Suppressor macrophage (primary cell): ENCODE data around the gene SAMD11.

Experiments used
- DNase-seq, 4 experiments: peaks; one replicate each; pipeline ENCODE4 v3.0.0-alpha.2; 2020 to 2022

SAMD11 gene

DNA sequence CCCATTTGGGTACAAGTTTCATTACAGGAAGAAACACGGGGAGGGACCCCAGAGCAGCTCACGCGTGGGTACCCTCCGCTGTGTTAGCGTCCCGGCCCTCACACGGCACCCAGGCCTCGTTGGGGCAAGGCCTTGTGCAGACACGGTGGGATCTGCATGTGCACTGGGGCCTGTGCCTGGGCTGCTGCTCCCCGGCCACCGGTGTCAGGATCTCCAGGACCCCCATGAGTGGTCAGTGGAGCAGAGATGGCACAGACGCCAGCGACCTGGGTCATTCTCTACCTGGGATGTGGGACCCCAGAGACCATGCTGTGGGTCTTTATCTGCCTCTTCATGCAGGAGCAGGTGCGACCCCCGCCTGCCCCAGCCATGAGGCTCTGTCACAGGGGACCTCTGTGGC, 5.4 kb upstream of the SAMD11 start:
- DNase-seq = no peak

DNA sequence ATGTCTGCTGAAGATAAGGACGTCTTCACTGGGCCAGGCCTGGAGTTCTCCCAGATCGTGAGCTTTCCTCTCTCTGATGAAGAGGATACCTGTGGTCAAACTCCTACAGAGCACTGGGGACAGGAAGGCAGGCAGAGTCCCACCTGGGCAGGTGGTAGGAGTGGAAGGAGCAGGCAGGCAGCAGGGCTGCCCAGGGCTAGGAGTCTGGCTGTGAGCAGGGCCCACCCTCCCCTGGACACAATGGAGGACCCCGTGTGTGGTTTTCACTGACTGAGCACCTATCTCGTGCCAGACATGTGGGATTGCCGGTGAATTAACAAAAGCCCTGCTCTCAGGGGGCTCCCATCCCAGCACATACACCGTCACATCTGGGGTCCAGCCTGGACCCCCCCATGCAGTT, 4.9 kb upstream of the SAMD11 start:
- no peak for DNase-seq

DNA sequence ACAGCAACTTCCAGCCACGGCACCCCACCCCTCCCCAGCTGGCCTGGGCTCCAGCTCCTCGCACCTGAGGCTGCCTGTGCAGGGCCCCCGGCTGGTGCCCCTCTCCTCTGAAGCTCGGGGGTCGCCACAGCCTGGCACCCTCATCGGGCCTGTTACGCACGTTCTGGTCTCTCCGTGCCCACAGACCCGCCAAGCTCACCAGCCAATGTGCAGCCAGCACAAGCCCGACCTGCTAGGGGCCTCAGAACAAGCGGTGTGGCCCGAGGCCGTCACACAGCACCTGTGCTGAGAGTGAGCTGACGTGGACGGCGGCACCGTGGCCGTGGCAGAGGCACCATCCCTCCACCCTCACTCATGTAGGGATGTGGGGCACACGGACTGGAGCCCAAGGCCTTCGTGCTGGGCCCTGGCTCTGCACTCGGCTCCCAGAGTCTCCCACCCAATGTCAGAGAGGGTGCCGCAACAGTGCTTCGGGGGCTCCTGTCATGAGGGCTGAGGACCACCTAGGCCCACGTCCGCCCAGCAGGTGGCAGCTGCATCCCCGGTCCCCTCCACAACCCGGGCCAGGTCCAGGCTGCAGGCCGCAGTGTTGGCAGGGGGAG, 4.4 kb upstream of the SAMD11 start:
- no peak for DNase-seq

- no peak for DNase-seq
These were observed 3.7 kb upstream of the SAMD11 start for GRCh38 chr1:920010-920409.

DNA sequence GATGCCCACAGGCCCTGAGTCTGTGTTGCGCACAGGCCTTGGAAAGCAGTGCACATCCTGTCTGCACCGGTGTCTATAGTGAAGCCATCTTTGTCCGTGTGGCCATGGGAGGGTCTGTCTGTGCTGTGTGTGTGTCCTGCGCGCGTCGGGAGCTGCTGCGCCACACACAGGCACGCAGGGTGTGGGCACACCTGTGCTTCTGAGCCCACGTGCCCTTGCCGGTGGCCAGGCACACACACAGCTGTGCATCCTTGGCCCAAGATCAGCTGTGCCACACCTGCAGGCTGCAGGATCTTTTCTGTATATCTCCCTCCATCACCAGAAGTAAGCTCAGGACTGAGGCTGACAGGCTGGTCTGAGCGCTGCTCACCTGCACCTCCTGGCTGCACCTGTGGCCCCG, 3.2 kb upstream of the SAMD11 start:
- DNase-seq = no peak

GRCh38 chr1:921011-921837, 2.5 kb upstream of the SAMD11 start:
- peak; percentile 75 to 90 (median 80) for DNase-seq

DNA sequence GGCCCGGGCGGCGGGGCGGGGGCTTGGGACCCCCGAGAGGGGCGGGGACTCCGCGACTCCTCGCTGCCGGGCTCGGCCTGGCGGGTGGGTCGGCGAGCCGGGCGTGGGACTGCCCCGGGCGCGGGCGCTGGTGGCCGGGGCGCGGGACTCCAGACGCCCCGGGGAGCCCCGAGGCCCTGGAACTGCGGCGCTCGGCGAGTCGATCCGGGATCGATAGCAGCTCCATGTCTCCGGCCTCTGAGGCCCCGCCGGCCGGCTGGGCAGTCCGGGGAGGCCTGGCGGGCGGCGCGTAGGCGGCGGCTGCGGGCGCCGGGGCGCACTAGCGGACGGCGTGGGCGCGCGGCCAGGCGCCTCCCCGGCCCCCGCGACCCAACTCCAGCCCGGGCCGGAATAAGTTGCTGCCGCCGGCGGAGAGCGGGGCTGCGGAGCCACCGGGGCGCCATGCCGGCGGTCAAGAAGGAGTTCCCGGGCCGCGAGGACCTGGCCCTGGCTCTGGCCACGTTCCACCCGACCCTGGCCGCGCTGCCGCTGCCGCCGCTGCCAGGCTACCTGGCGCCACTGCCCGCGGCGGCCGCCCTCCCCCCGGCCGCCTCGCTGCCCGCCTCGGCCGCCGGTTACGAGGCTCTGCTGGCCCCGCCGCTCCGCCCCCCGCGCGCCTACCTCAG, 400 bp downstream of the SAMD11 start:
- DNase-seq = peak in 2 of 4 experiments; percentile 21 to 32

DNA sequence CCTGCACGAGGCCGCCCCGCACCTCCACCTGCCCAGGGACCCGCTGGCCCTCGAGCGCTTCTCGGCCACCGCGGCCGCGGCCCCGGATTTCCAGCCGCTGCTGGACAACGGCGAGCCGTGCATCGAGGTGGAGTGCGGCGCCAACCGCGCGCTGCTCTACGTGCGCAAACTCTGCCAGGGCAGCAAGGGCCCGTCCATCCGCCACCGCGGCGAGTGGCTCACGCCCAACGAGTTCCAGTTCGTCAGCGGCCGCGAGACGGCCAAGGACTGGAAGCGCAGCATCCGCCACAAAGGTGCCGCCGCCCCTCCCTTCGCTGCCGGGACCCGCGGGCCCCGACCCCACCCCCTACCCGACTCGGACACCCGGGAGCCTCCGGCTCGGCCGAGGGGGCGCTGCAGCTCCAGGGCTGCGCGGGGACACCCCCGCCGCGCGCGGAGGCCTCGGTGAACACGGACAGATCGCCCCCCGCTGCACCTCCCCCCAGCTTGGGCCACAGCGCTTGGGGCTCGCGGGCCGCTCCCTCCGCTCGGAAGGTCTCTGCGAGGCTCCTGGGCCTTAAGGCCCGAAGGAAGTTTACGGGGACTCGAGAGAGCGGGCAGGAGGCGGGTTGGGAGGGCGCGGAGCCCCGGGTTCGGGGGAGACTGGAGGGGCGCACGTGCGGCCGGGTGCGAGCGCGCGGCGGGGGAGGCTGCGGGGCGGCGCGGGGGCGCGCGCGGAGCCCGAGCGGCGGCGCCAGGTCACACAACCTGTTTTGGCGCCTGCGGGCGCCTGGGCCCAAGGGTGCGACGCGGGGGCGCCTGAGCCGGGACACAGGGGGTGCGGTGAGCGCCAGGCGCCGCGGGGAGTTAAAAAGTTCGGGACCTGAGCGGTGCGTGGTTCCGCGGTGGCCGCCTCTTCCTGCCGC, 1.2 kb downstream of the SAMD11 start:
- peak in 3 of 4 experiments; percentile 38 to 62 (median 48) for DNase-seq

DNA sequence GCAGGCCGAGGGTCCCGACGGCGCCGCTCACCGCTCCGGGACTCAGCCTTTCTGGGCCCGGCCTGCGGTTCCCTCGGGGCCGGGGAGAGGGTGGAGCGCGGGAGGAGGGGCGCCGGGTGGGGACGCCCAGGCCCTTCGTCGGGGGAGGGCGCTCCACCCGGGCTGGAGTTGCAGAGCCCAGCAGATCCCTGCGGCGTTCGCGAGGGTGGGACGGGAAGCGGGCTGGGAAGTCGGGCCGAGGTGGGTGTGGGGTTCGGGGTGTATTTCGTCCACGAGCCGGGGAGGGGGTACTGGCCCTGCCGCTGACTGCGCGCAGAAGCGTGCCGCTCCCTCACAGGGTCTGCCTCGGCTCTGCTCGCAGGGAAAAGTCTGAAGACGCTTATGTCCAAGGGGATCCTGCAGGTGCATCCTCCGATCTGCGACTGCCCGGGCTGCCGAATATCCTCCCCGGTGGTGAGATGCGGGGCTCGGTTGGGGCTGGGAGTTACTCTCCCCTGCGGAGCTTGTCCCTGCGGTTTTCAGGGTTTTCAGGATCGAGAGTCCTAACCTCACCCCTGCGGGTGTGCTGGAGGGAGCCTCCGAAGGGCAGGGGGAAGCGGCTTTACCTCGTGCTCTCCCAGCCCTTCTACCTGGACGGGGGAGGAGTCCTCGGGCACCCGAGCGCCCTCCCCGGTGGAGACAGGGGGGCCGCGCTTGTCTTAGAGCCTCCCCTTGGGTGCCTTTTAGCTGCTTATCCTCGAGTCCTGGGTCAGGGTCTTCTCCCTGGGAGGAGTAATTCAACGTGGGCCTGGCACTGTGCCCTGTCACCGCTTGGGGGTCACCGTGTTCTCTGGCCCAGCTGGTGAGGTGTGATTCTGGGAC, 2.1 kb downstream of the SAMD11 start:
- peak in 2 of 4 experiments; percentile 27 to 50 for DNase-seq

- DNase-seq = no peak
These were observed 3.5 kb downstream of the SAMD11 start for GRCh38 chr1:927234-927633.

GRCh38 chr1:927748-928147, 4.0 kb downstream of the SAMD11 start:
- no peak for DNase-seq

DNA sequence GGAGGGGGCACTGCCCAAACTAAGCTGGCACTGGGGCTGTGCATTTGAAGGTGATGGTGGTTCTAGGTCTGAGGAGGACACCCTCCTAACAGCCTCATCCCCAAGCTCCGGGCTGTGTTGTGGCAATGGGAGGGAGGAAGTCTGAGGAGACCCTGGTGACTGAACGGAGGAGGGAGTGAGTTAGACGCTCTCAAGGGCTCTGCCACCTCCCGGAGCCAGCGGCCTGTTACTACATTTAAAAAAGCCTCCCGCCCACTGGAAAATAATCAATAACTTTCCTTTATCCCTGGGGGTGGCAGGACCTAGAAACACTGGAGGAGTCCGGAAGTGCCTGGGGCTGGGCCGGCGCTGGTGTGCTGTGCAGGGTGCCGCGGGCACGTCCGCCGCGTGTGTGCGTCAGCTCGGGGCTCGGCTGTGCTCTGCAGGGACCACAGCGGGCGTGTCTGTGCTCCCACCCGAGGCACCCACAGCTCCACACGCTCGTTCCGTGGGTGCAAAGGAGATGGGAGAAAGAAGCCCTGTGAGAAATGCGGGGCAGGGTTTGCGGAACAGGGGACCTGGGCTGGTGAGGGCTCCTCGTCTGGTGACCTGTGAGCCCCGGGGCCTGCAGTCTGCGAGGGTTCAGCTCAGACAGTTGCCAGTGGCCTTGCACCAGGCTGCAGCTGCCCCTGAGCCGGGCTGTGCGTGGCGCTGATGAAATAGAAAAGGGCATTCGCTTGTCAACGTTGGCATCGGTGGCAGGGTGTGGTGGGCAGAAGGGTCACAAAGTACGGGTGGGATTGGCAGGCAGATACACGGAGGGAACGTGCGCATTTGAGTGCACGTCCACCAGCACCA, 5.3 kb downstream of the SAMD11 start:
- DNase-seq = no peak

DNA sequence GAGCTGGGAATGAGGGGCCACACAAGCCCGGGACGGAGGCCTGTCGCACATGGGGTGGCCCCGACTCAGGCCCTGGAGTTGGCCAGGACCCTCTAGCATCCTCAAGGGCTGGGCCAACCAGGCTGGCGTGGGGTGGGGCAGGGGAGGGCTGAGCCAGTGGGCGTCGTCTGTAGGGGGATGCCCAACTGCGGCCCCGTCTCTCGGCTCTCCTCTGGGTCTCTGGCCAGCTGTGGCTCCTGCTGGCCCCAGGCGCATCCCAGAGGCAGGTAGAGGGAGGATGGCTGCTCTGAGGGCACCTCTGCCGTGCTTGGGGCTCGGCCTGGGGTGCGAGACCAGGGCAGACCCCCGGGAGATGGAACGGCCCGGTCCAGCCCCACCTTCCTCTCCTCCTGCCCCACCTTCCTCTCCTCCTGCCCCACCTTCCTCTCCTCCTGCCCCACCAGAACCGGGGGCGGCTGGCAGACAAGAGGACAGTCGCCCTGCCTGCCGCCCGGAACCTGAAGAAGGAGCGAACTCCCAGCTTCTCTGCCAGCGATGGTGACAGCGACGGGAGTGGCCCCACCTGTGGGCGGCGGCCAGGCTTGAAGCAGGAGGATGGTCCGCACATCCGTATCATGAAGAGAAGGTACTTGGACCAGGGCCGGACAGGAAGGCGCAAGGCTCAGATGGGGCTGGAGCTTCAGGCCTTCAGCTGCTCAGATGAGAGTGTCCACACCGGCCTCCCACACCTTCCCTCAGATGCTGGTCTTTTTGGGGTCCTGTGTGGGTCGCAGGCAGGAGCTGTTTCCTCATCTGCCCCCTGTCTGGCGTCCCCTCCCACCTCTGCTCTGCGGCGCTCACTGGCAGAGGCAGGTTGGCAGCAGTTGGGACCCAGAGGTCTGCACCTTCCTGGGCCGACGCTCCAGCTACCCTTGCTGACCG, 6.2 kb downstream of the SAMD11 start:
- no peak for DNase-seq

GRCh38 chr1:930633-931138, 7.0 kb downstream of the SAMD11 start:
- DNase-seq = no peak

GRCh38 chr1:931380-932172, 7.9 kb downstream of the SAMD11 start:
- no peak for DNase-seq

GRCh38 chr1:932173-932510, 8.4 kb downstream of the SAMD11 start:
- no peak for DNase-seq

DNA sequence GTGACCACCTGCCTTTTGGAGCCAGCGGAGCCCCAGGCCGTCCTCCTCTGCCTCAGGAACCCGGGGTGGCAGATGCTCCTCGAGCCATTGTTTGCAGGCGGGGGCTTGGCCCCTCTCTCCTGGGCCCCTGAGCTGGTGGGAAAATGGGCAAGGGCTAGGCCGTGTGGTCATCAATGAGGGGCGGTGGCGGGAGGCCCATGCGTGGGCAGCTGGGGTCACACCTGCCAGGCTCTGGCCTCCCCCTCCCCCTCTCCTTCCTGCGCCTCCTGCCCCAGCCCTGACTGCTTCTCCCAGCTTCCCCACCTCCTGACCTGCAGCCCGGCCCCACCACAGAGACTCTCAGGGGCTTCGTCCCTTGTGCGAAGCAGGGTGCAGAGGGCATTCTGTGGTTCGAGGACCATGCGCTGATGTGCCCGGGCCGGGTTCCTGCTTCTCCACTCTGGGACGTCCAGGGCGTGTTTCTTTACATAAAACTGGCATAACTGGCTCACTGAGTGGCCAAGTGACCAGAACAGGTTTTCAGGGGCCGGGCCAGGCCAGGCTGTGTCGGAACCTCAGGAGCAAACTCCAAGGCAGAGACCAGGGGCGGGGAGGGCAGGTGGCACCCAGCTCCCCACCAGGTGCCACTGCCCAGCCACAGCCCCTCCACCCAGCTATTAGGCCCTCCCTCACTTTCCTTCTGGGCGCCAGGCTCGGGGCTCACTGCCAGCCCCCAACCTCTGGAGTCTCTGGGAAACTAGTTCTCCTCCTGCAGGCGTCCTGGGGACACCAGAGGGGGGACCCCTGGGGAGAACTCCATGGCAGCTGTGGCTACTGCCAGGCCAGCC, 9.3 kb downstream of the SAMD11 start:
- no peak for DNase-seq

DNA sequence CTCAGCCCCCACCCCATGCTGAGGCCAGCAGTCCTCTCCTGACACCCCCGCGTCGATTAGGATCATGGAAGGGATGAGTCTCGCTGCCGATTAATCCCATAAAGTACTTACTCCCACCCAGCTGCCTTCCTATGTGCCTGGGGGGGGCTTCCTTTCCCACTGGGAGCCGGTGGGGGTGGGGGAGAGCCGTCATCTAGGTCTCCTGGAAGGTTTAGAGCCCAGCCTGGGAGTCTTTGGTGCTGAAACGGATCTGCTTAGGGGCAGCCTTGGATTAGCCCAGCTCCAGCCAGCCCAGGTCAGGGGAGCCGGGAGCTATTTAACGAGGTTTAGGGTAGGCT, 9.8 kb downstream of the SAMD11 start:
- no peak for DNase-seq
